ENCODE data around the gene UBE2B. TPM values are rescaled to one million over a fixed set of nuclear protein-coding genes. Genes with fewer than 3 reads are reported as not detected.
A peak's percentile ranks its signal among the peaks of the same experiment; 100 is the strongest.

Gene UBE2B
- total and polyA plus RNA-seq, 2 experiments from 2014 or later: 78.9 to 128 TPM

DNA sequence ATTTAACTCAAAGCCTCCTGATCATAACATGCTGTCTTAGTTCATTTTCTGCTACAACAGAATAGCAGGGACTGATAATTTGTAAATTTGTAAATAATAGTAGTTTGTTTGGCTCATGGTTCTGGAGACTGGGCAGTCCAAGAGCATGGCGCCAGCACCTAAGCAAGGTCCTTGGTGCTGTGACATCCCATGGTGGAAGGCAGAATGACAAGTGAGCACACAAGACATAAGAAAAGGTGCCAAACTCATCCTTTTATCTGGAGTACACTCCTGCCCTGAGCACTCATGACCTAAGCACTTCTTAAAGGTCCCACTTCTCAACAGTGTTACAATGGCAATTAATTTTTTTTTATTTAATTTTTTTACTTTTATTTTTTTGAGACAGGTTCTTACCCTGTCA lies 16.1 kb downstream of the UBE2B start:
- Histone ChIP-seq H4K20me1 (ENCODE audit: insufficient read depth, poor library complexity, severe bottlenecking) (peaks cover 16% of the 10 kb centered on the region), H3K36me3 (replicated peaks; ENCODE audit: insufficient read depth, low read depth) (peaks cover 10% of the 10 kb centered on the region), H2AFZ (no peak overlapping the region), H3K27me3 (no peaks in the 10 kb centered on the region), H3K4me1 (ENCODE audit: insufficient read depth) (no peaks in the 10 kb centered on the region), H3K79me2 (peaks cover 44% of the 10 kb centered on the region), H3K9me2 (replicated peaks; ENCODE audit: insufficient read depth) (no peaks in the 10 kb centered on the region), H3K4me3 (no peak overlapping the region), H3K9me3 (ENCODE audit: low read depth) (no peaks in the 10 kb centered on the region), H3K27ac (no peak overlapping the region), H3K4me2 (no peak overlapping the region)
- no peak for DNase-seq (ENCODE audit: low spot score)
- no peak for TF ChIP-seq EZH2 (IDR thresholded peaks at IDR 0.05; ENCODE audit: borderline replicate concordance)
- TF ChIP-seq EZH2phosphoT487 (IDR thresholded peaks at IDR 0.05; ENCODE audit: low read depth, severe bottlenecking, unreplicated experiment): no peak
- TF ChIP-seq, protein P1, sequence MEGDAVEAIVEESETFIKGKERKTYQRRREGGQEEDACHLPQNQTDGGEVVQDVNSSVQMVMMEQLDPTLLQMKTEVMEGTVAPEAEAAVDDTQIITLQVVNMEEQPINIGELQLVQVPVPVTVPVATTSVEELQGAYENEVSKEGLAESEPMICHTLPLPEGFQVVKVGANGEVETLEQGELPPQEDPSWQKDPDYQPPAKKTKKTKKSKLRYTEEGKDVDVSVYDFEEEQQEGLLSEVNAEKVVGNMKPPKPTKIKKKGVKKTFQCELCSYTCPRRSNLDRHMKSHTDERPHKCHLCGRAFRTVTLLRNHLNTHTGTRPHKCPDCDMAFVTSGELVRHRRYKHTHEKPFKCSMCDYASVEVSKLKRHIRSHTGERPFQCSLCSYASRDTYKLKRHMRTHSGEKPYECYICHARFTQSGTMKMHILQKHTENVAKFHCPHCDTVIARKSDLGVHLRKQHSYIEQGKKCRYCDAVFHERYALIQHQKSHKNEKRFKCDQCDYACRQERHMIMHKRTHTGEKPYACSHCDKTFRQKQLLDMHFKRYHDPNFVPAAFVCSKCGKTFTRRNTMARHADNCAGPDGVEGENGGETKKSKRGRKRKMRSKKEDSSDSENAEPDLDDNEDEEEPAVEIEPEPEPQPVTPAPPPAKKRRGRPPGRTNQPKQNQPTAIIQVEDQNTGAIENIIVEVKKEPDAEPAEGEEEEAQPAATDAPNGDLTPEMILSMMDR (IDR thresholded peaks at IDR 0.05; ENCODE audit: poor library complexity): no peak
- WGBS (ENCODE audit: low lambda C conversion rate, missing lambda C conversion rate): 100% methylated on average over 1 of the region's 1 CpG

DNA sequence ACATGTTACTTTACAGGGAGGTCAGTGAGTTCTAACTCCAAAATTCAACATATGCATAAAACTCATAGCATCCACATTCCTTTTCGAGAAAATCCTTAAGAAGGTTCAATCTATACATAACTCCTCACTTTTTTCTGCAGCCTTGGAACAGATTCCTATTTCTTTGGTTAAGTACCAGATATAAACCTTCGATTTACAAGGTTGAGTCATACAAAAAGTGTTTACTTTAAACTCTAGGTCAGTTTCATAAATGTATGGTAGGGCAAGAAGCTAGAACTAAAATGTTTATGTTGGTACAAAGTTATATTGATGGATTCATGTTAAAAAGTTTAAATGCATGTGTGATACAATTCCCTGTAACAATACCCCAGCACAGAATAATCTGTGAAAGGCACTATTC lies 20.9 kb downstream of the UBE2B start:
- Histone ChIP-seq H3K4me2 (no peak overlapping the region), H3K79me2 (peaks cover 7% of the 10 kb centered on the region), H3K4me3 (no peak overlapping the region), H3K36me3 (replicated peaks; ENCODE audit: insufficient read depth, low read depth) (peaks cover 10% of the 10 kb centered on the region), H3K27ac (no peak overlapping the region), H3K4me1 (ENCODE audit: insufficient read depth) (no peaks in the 10 kb centered on the region), H2AFZ (no peak overlapping the region), H4K20me1 (ENCODE audit: insufficient read depth, poor library complexity, severe bottlenecking) (peaks cover 6% of the 10 kb centered on the region), H3K9me2 (replicated peaks; ENCODE audit: insufficient read depth) (no peaks in the 10 kb centered on the region), H3K9me3 (ENCODE audit: low read depth) (no peaks in the 10 kb centered on the region), H3K27me3 (no peaks in the 10 kb centered on the region)
- TF ChIP-seq, protein P1 (IDR thresholded peaks at IDR 0.05; ENCODE audit: poor library complexity): no peak
- TF ChIP-seq EZH2 (IDR thresholded peaks at IDR 0.05; ENCODE audit: borderline replicate concordance): no peak
- no peak for TF ChIP-seq EZH2phosphoT487 (IDR thresholded peaks at IDR 0.05; ENCODE audit: low read depth, severe bottlenecking, unreplicated experiment)
- DNase-seq (ENCODE audit: low spot score): no peak
- WGBS (ENCODE audit: low lambda C conversion rate, missing lambda C conversion rate): 57% methylated on average over 2 of the region's 2 CpGs

DNA sequence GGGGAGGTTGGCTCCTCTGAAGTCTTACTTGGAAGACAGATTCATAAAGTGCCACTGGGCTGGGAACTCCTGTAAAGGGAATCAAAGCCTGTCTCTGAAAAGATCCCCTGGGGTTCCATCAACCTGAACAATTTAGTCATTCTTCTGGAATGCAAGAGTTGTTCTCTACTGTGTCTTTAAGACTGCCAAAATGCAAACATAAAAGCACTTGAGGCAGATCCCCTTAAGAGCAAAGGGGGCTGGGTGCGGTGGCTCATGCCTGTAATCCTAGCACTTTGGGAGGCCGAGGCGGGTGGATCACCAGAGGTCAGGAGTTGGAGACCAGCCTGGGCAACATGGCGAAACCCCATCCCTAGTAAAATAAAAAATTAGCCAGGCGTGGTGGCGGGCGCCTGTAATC lies 23.6 kb downstream of the UBE2B start:
- Histone ChIP-seq H3K27ac (no peak overlapping the region), H3K9me2 (replicated peaks; ENCODE audit: insufficient read depth) (no peaks in the 10 kb centered on the region), H3K9me3 (ENCODE audit: low read depth) (no peaks in the 10 kb centered on the region), H4K20me1 (ENCODE audit: insufficient read depth, poor library complexity, severe bottlenecking) (peaks cover 4% of the 10 kb centered on the region), H3K4me1 (ENCODE audit: insufficient read depth) (no peaks in the 10 kb centered on the region), H2AFZ (no peak overlapping the region), H3K27me3 (no peaks in the 10 kb centered on the region), H3K4me2 (no peak overlapping the region), H3K79me2 (peaks cover 4% of the 10 kb centered on the region), H3K36me3 (replicated peaks; ENCODE audit: insufficient read depth, low read depth) (peaks cover 6% of the 10 kb centered on the region), H3K4me3 (no peak overlapping the region)
- TF ChIP-seq EZH2phosphoT487 (IDR thresholded peaks at IDR 0.05; ENCODE audit: low read depth, severe bottlenecking, unreplicated experiment) (no peak), EZH2 (IDR thresholded peaks at IDR 0.05; ENCODE audit: borderline replicate concordance) (no peak)
- TF ChIP-seq, protein P1 (IDR thresholded peaks at IDR 0.05; ENCODE audit: poor library complexity): no peak
- WGBS (ENCODE audit: low lambda C conversion rate, missing lambda C conversion rate): 89% methylated on average over 7 of the region's 7 CpGs
- no peak for DNase-seq (ENCODE audit: low spot score)

DNA sequence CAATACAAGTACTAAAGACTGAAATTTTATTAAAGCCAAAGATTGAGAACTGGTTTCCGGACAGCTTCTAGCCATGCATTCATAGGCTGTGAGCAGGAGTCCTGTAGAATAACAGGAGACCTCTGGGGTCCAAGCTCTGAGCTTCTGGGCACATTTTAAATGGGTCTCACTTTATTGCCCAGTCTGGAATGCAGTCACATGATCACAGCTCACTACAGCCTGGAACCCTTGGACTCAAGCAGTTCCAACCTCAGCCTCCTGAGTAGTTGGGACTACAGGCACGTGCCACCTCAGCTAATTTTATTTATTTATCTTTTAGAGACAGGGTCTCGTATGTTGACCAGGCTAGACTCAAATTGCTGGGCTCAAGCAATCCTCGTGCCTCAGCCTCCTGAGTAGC lies 24.9 kb downstream of the UBE2B start:
- Histone ChIP-seq H4K20me1 (ENCODE audit: insufficient read depth, poor library complexity, severe bottlenecking) (peaks cover 4% of the 10 kb centered on the region), H3K27ac (peak overlapping the region; percentile 45), H2AFZ (no peak overlapping the region), H3K4me1 (ENCODE audit: insufficient read depth) (no peaks in the 10 kb centered on the region), H3K4me3 (no peak overlapping the region), H3K79me2 (no peaks in the 10 kb centered on the region), H3K9me2 (replicated peaks; ENCODE audit: insufficient read depth) (no peaks in the 10 kb centered on the region), H3K9me3 (ENCODE audit: low read depth) (no peaks in the 10 kb centered on the region), H3K27me3 (no peaks in the 10 kb centered on the region), H3K36me3 (replicated peaks; ENCODE audit: insufficient read depth, low read depth) (no peaks in the 10 kb centered on the region), H3K4me2 (no peak overlapping the region)
- WGBS (ENCODE audit: low lambda C conversion rate, missing lambda C conversion rate): 81% methylated on average over 4 of the region's 4 CpGs
- peak; percentile 41 for DNase-seq (ENCODE audit: low spot score)
- TF ChIP-seq, protein P1 (IDR thresholded peaks at IDR 0.05; ENCODE audit: poor library complexity): no peak
